Liver (tissue), 3 donors: ENCODE data around the gene PGLYRP2.
A peak's percentile ranks its signal among the peaks of the same experiment; 100 is the strongest.

ENCODE experiments used
- FOXA1 ChIP-seq: IDR thresholded peaks from 2 replicates; pipeline ENCODE4 v1.6.1; 2016; ENCODE audit warnings: antibody characterized with exemption
- FOXA2 ChIP-seq: IDR thresholded peaks from 2 replicates; pipeline ENCODE4 v1.6.1; 2016; ENCODE audit warnings: antibody characterized with exemption
- JUND ChIP-seq, 2 donors: IDR thresholded peaks; 2 replicates each; pipeline ENCODE4 v1.6.1; 2016; ENCODE audit warnings: antibody characterized with exemption in 2 of 2
- RAD21 ChIP-seq, 2 donors: IDR thresholded peaks; 2 replicates each; pipeline ENCODE4 v1.6.1; 2016; ENCODE audit warnings: antibody characterized with exemption in 2 of 2, mild to moderate bottlenecking in 2 of 2
- RXRA ChIP-seq, 2 donors: IDR thresholded peaks; 2 replicates each; pipeline ENCODE4 v1.6.1; 2017 to 2018; ENCODE audit warnings: antibody characterized with exemption in 2 of 2, mild to moderate bottlenecking in 1 of 2
- SP1 ChIP-seq: IDR thresholded peaks from 2 replicates; pipeline ENCODE4 v1.6.1; 2018; ENCODE audit warnings: antibody characterized with exemption, mild to moderate bottlenecking
- TAF1 ChIP-seq: conservative IDR thresholded peaks from 2 replicates; pipeline ENCODE4 v1.6.1; 2016; ENCODE audit warnings: antibody characterized with exemption, mild to moderate bottlenecking
- YY1 ChIP-seq: IDR thresholded peaks from 2 replicates; pipeline ENCODE4 v1.6.1; 2016; ENCODE audit warnings: antibody characterized with exemption, mild to moderate bottlenecking
- TF ChIP-seq, protein P1 (sequence below): fragments of 150-350 bp; IDR thresholded peaks from 2 replicates; pipeline ENCODE4 v1.5.1; 2017; ENCODE audit warnings: improper control_type of control experiment, low read depth, low read length; ENCODE audit not compliant: missing input control
- TF ChIP-seq, protein P2 (sequence below): IDR thresholded peaks from 2 replicates; pipeline ENCODE4 v1.6.1; 2016; ENCODE audit warnings: antibody characterized with exemption
- donor health status: healthy.
- donor health status: healthy.

DNA sequence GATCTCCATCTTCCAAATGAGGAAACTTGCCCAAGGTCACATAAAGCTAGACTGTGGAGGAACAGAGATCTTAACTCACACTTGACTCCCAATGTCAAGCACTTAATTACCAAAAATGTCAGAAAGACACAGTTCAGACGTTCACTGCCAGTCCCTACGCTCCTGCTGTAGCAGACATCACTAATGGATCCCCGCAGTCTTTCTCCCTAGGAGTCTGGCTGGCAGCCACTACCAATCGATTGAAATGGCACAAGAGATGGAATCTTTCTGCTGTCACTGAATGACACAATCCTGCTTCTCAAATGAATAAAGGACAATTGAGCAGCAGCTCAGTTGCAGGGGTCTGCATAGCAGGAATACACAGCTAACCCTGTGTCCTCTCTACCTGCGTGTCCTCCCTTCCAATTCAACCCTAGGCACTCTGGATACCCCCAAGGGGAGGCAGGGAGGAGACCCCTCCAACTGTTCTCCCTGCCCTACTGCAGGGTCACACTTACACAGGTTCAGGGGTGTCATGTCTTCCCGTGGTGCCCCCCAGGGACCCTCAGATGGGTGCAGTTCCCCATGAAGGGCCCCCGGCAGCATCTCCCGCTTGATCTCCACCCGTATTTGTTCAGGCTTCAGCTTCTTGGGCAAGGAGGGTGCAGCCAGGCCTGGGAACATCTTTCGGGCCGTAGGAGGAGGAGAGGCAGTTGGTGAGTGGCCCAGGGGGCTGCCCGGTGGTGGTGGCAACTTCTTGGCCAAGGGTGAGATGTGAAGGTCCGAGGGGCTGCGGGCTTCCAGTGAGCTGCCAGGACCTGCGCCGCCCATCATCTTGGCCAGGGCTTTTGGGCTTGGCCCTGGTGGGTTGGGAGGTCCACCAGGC, 52.6 kb downstream of the PGLYRP2 start:
- TF ChIP-seq, protein P1, sequence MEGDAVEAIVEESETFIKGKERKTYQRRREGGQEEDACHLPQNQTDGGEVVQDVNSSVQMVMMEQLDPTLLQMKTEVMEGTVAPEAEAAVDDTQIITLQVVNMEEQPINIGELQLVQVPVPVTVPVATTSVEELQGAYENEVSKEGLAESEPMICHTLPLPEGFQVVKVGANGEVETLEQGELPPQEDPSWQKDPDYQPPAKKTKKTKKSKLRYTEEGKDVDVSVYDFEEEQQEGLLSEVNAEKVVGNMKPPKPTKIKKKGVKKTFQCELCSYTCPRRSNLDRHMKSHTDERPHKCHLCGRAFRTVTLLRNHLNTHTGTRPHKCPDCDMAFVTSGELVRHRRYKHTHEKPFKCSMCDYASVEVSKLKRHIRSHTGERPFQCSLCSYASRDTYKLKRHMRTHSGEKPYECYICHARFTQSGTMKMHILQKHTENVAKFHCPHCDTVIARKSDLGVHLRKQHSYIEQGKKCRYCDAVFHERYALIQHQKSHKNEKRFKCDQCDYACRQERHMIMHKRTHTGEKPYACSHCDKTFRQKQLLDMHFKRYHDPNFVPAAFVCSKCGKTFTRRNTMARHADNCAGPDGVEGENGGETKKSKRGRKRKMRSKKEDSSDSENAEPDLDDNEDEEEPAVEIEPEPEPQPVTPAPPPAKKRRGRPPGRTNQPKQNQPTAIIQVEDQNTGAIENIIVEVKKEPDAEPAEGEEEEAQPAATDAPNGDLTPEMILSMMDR = no peak
- no peak for TF ChIP-seq FOXA2
- peak in 1 of 2 donors; percentile 51 for TF ChIP-seq RAD21 (IDR thresholded peaks at IDR 0.05)
- no peak for TF ChIP-seq TAF1
- peak; percentile 65 for TF ChIP-seq YY1
- peak in 1 of 2 donors; percentile 22 for TF ChIP-seq RXRA (IDR thresholded peaks at IDR 0.05)
- no peak for TF ChIP-seq FOXA1
- TF ChIP-seq SP1 = peak; percentile 25
- TF ChIP-seq, protein P2, sequence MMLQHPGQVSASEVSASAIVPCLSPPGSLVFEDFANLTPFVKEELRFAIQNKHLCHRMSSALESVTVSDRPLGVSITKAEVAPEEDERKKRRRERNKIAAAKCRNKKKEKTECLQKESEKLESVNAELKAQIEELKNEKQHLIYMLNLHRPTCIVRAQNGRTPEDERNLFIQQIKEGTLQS = no peak
- no peak for TF ChIP-seq JUND (IDR thresholded peaks at IDR 0.05)
